Stimulated activated CD4-positive, alpha-beta T cell treated with anti-CD3 and anti-CD28 coated beads, Interleukin-1b, Interleukin-23, amount 100 ng/mL, for 4 hours (primary cell): ENCODE data around the gene UACA.

Experiments
- DNase-seq, 2 donors: peaks; one replicate each; pipeline ENCODE4 v3.0.0-alpha.2; 2020; ENCODE audit warnings: low read depth in 2 of 2

UACA gene

DNA sequence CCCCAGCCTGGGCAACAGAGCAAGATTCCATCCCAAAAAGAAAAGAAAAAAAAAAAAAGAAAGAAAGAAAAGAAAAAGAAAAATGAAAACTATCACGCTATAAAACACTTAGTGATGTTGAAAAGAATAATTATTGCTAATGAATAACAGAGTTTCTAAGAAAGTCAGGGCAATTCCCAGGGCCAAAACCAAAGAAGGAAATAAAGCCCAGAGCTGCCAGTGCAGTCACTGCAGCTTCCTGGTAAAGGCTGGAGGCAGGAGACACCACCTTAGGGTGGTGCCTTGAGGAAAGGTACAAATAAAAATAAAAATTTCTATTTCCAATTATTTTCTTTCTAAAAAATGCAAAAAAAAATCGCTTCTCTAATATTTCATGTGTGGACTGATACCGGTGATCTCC, 19.7 kb upstream of the UACA start:
- no peak for DNase-seq

DNA sequence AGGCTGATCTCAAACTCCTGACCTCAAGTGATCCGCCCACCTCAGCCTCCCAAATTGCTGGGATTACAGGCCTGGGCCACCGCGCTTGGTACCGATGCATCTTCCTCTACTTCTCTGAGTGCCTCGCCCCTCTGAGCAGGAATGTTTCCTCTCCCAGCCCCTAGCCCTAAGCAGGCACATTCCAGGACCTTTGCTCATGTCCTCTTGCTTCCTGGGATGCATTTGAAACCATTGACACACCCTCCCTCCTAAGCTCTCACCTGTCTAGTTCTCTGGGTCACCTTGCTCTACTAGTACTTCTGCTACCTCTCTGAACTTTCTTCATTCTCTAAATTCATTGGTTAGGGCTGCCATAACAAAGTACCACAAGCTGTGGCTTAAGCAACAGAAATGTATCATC, 17.9 kb upstream of the UACA start:
- DNase-seq: no peak

DNA sequence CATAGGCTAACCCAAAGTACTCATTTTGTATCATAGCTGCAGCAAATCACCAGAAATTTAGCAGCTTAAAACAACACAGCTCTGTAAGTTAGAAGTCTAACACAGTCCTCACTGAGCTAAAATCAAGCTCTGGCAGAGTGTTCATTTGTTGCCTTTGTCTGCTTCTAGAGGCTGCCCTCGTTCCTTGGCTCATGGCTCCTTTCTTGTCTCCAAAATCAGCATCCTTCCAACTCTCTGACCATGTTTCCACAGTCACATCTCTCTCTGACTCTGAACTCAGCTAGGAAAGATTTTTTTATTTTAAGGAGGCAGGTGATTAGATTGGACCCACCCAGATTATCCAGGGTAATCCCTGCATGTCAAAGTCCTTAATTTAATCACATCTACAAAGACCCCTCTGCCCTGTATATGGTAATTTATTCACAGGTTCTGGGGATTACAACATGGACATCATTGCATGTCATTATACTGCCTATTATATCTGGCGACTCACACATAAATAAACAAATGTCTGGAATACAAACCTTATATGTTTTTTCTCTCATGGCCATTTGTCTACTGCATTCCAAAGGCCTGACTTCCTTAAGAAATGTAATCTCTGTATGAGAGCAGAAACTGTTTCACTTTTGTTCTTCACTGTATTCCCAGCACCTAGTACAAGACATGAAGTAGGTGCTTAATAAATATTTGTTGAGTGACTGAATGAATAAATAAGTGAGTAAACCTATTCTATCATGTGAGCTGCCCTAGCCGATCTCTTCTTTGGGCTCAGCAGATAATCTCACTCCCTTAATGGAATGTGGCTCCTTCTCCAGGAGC, 15.1 kb upstream of the UACA start:
- no peak for DNase-seq

DNA sequence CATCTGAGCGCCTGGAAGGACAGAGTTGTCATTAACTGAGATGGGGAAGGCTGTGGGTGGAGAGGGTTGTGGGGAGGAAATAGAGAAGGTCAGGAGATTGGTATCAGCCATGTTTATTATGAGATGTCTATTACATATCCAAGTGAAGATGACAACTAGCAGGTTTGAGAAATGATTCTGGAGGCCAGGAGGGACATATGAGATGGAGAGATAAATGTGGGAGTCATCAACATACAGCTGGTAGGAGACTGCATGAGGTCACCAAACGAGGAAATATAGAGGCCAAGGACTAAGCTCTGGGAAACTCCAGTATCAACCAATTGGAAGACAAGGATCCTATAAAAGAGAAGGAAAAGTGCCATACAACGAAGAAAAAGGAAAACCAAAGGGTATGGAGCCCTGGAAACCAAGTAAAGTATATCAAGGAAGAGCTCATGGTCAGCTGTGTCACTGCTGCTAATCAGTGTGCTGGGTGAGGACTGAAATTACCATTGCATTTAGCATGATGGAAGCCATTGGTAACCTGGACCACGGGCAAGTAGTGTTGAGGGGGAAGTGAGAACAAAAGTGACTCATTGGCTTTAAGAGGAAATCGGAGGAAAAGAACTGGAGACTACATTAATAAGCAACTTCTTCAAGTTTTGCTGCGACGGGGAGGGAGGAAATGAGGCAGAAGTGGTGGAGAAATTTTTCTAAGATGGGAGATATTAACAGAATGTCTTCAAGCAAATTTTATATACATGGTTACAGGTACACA, 14.0 kb upstream of the UACA start:
- DNase-seq: no peak

DNA sequence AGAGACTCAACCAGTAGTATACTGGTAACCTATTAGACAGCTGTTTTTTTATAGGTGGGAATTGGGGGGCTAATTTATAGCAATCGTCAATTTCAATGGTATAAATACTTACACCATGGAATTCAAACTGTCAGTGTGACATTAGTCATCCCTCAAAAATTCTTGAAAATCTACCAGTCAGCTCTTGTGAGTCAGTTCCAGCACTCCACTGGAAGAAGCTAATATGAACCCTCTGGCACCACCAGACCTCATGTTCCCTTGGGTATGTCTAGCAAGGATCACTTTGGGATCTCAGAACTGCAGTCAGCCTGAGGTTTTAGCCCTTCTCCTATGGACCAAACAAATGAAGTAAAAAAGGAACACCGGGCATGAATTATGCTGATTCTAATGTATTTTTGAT, 11.8 kb upstream of the UACA start:
- DNase-seq: no peak

DNA sequence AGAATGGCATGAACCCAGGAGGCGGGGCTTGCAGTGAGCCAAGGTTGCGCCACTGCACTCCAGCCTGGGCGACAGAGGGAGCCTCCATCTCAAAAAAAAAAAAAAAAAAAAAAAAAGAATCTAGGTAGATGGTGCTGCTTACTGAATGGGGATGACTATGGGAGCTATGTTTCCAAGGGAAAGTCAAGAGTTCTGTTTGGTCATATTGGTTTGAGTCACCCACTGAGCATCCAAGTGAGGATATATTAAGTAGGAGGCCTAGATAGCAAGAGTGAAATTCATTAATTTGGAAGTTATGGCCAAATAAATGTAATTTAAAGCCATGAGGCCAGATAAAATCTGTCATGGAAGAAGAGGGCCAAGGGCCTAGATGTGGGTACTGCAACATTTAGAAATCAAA, 9.0 kb upstream of the UACA start:
- DNase-seq: no peak

DNA sequence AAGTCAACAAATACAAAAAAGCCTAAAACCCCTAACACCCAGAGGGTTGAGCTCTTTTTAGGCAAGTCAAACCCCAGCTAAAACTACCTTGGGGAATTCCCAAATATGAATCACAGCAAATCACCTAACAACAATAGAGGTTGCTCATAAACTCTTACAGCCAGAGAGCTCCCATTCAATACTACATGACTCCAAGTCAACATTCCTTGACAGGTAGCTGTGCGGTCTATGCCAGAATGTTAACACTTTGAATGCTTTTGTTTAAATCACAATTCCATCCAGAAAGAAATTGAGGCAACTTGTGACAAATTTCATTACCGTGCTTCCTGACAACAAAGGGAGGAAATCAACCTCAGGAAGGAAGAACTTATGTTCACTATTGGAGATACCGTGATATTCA, 7.5 kb upstream of the UACA start:
- no peak for DNase-seq

DNA sequence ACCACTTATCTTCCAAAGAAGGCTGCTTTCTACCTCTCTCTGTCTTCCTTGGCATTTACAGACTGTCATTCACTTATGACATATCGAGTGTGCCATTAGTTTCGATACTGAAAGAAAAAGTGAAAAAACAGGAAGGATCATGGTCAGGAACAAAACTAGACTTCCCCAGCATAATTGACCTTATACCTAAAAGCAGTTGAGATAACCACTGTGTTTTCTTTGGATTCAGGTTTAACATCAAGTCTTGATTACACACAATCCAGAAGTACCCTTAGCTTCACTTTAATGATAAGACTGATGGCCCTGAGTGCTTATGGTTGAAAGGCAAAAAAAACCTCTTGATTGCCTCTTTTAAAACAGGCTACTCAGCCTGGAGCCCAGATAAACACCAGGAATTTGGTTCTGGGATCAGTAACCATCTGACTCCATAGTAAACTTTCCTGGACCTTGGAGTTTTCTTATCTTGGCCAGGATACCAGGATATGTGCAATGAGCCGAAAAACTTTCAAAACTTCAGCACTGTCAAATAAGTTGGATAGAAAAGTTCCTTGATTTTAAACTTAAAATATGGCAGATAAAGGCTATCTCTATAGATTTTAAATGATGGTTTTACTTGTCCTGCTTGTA, 5.0 kb upstream of the UACA start:
- DNase-seq: no peak

DNA sequence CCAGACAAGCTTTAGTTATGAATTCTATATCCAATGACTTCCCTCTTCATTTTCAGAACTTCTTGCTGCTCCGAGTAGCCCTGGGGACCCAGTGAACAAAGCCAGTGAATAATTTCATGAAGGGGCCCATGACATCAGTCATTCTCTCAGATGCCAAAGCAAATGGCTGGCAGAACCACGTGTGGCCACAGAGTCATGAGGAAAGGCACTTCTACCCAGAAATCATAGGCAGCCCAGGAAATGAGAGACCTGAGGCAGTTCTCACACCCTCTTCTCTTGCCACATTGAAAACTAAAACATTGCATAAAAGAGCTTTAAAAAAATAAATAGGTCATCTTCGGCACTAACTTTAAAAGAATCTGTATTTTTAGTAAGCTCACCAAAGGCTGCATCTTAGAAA, 4.3 kb upstream of the UACA start:
- no peak for DNase-seq

DNA sequence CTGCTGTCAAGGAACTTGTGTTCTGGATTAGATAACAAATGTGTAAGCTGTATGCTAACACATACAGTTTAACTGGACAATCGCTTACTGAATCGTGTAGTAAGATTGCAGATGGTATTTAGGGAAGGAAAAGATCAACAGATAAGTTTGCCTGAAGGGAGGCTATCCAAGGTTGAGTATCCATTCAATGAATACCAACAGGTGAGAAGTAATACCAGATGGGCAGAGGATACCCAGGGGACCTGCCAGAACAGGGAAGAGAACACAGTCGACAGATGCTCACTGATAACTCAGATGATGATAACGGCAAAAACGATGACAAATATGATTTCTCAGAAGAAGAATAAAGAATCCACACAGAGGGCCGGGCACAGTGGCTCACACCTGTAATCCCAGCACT, 3.2 kb upstream of the UACA start:
- no peak for DNase-seq

DNA sequence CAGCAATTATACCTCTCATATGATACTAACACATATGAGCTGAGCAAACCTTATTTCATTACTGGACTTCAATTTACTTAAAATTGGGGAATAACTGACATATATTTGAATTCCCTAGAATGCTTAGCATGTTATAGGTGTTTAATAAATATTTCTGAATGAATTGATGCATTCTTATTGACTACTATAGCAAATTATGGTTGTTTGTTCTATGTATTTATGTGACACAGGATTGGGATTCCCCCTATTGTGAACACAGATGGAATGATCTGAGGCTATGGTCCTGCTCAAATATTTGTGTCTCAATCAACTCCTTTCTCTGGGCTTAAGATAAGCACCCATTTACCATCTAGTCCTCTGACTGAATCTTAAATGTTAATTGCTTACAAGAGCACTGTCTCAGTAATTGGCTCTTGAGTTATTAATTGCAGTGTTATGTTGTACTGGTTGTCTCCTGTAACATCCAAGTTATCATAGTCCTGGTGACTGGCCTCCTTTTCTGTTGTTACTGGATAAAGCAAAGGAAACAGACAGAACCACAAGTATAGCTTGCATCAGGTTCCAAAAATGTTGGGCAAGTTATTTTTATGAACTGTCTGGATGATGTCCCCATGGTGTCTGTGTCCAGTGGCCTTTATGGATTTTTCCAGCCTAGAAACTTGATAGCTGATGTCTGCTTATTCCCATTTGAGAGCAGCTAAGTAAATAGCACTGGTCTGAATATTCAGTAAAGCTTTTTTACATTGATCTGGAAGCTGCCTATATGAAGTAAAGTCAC, 2.3 kb upstream of the UACA start:
- no peak for DNase-seq

DNA sequence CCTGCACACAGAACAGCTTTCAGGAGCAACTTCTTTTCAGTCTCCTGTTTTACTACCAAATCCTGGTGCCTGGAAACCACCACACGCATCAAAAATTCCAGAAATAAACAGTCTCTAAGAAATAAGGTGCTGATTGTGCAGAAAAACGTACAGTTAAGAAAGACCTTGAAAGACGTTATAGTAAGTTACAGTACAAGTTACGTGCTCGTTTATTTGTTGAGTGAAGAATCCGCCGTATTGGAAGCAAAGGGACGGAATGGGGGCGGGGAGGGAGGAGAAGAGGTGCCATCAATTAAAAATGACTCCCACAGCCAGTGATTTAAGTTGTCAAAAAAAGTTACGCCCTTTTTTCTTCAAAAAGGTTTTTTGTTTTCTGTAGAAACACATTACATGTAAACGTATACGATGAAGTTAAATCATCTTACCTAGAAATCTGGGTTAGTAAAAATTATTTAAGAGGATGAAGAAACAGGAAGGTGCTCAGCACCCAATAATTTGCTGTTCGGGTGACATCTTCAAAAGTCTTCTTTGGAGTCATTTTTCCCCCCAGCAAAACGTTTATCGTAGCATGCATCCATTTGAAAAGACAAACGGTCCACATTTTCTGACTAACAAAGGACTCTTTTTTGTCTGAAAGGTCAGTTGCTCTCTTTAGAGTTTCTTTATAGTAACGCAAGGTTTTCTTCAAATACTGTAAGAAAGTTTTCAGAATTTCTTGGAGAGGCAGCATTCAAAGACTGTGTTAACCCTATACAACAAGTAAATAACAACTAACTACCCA, 782 bp upstream of the UACA start:
- no peak for DNase-seq

DNA sequence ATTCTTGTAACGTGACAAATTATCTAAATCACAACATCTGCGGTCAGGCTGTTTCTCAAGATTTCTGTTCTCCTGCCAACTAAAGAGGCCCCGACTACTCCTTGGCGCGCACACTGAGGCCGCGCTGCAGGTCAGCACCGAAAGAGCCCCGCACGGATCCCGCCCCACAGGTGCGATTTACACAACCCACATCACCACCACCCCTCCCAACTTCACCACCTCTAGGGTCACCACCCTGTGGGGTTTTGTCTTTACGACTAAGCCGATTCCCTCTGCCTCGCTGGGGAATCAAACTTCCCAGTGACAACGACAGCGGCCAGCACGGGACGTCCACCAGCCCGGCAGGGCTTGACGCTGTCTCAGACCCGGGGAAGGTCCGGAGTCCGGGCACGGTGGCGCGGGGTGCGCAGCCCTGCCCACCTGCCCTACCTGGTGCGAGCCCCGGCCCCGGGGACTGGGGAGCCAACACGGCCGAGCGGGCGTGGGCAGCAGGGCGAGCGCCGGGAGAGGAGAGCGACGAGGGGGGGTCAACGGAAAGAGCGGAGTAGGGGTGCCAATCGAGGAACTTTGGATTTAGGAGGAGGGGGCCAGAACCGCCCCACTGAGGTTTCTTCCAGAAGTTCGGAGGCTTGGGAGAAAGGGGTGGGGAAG, 764 bp downstream of the UACA start:
- DNase-seq: no peak

DNA sequence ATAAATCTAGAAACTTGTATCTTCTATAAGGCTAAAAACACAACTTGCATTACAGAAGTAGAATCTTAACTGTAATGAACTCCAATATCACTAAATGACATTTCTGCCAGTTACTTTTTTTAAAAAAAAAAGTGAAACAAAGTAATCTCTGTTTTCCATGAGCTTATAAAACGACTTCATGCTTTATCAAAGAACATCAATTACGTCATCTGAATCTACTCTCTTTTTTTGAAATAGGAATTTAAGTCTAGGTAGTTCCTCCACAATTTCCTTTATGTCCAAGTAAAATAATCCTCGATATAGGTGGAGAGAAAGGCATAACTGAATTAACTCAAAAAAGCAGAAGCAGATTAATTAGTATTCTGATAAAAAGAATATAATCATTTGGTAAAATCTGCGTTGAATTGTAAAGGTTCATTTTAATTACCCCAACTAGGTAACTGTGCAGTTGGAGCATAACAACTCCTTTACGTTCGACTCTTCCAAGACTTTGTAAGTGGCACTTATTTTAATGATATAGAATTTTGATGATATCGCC, 1.4 kb downstream of the UACA start:
- DNase-seq: no peak

DNA sequence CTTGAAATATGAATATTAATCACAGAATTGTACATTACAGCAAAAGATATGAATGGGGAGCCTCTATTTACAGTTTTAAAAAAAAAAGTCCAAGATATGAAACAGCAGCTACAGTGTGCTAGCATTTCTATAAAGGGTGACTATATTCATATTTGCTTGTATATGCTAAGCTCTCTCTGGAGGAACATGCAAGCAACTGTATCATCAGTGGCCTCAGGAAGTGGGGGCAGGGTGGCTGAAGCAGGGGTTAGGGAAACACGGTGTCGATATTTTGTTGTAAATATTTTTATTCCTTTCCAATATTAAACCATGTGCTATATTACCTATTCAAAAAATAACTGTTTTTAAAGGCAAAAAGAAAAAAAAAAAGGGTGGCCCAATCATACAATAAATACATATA, 2.3 kb downstream of the UACA start:
- DNase-seq: no peak

DNA sequence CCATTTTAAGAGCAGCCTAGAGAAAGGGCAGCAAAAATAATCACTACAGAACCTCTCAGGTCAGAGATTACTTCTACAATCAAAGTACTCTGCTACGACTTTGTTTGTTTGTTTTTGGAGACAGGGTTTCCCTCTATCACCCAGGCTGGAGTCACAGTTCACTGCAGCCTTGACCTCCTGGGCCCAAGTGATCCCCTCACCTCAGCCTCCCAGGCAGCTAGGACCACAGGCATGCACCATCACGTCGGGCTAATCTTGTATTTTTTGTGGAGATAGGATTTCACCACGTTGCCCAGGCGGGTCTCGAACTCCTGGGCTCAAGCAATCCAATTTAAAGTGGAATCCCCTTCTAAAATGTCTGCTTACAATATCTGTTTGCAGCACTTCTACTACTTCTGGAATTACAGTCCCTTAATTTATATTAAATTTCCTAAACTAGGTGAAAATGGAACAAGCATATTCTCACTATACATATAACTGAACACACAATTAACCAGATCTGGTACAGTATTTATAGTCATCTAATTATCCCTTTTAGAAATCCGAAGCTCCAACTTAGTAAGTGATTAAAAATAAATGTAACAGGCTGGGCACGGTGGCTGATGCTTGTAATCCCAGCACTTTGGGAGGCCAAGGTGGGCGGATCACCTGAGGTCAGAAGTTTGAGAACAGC, 4.4 kb downstream of the UACA start:
- no peak for DNase-seq

DNA sequence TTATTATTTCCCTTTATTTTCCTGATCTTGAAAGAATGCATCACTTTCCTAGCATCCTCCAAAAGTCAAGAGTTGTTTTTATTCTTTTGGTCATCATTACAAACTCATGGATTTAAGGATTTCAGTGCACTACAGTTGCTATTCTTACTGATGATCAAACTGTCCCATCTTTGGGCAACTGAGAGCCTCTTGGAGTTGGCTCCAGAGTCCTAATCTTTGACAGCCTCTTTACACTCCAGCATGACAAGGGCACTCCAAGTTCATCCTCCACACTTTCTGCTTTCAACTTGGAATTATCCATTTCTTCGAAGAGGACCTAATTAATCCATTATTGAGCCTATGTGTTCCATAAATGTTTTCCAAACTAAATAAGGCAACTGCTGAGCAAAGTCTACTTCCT, 5.7 kb downstream of the UACA start:
- DNase-seq: no peak

DNA sequence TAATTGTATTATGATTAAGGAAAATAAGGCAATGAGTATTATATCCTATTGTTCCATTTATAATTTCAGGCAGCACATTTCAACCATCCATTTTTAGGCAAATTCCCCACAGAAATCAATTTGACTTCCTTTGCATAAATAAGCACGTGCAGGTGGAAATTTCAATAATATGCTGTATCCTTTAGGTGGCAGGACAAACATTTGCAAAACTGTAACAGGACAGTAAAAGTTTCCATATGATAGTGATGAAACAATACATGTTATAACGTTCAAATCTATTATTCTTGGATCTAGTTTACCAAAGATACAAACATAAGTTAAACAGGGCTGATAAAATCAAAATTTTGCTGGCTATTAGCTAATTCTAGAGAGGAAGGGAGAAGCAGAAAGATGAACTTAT, 8.5 kb downstream of the UACA start:
- DNase-seq: no peak

DNA sequence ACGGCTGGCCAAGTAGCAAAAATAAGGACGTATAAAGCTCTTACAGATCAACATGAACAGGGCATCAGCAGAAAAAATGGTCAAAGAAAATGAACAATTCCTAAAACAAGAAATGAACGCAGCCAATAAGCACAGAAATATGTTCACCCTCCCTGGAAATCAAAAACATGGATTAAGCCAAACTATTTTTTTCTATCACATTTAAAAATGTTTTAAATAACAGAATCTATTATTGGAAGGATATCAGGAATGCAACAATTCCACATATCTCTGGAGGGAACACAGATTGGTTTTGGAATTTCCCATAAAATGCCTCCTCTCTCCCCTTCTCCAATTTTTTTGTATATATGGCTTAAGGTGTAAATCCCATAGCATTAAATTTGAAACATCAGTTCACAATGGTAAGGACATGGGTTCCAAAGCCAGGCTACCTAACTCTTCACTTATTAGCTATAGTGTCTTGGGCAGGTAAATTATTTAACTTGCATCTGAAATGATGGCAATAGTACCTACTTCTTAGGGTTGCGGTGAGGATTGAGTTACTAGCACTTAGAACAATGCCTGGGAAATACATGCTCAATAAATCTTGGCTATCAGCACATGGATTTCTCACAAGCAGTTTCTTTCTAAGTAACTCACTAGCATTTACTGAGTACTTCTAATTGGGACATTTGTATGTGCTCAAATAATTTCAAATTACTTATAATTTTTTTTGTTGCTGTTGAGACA, 10.1 kb downstream of the UACA start:
- no peak for DNase-seq
